Measurements from ENCODE around the gene ZNF568. TPM values are rescaled to one million over a fixed set of nuclear protein-coding genes. Genes with fewer than 3 reads are reported as not detected.

The ZNF568 gene
- 10.3 TPM for total RNA-seq

GRCh38 chr19:36915992-36916830 is at the start of gene ZNF568, which contains the start of gene ZNF829:
ZNF568 (plus strand) TSS chr19:36916332; CDS start chr19:36922771, 6,439 bp downstream.
ZNF829 (minus strand) TSS chr19:36916291; CDS start chr19:36915167, 1,124 bp downstream.
- DNase-seq (ENCODE audit: low spot score) = peak; percentile 92

GRCh38 chr19:36876993-36877938 is 38.9 kb upstream of the ZNF568 start:
- DNase-seq (ENCODE audit: low spot score) = no peak

- DNase-seq (ENCODE audit: low spot score) = no peak
Measured at GRCh38 chr19:36891768-36892357, 24.3 kb upstream of the ZNF568 start.

GRCh38 chr19:36894849-36895383 is 21.2 kb upstream of the ZNF568 start:
- DNase-seq (ENCODE audit: low spot score) = no peak

GRCh38 chr19:36898422-36898821 is 17.7 kb upstream of the ZNF568 start:
- no peak for DNase-seq (ENCODE audit: low spot score)

- no peak for DNase-seq (ENCODE audit: low spot score)
Measured at GRCh38 chr19:36916991-36917390, 859 bp downstream of the ZNF568 start.

- DNase-seq (ENCODE audit: low spot score) = no peak
Measured at GRCh38 chr19:36918090-36918489, 2.0 kb downstream of the ZNF568 start.

GRCh38 chr19:36931684-36932083 is 15.6 kb downstream of the ZNF568 start:
- no peak for DNase-seq (ENCODE audit: low spot score)

GRCh38 chr19:36939153-36939552 is 23.0 kb downstream of the ZNF568 start:
- DNase-seq (ENCODE audit: low spot score) = no peak

GRCh38 chr19:36950335-36951119 is 34.4 kb downstream of the ZNF568 start:
- no peak for DNase-seq (ENCODE audit: low spot score)

- no peak for DNase-seq (ENCODE audit: low spot score)
Measured at GRCh38 chr19:36962346-36962745, 46.2 kb downstream of the ZNF568 start.

GRCh38 chr19:36963280-36963679 is 47.1 kb downstream of the ZNF568 start:
- DNase-seq (ENCODE audit: low spot score) = no peak

GRCh38 chr19:36972571-36972970 is 56.4 kb downstream of the ZNF568 start:
- DNase-seq (ENCODE audit: low spot score) = no peak

- peak; percentile 89 for DNase-seq (ENCODE audit: low spot score)
Measured at GRCh38 chr19:36973021-36973843, 57.1 kb downstream of the ZNF568 start.

GRCh38 chr19:36973844-36974195 is 57.7 kb downstream of the ZNF568 start:
- DNase-seq (ENCODE audit: low spot score) = no peak

- no peak for DNase-seq (ENCODE audit: low spot score)
Measured at GRCh38 chr19:36986131-36986530, 70.0 kb downstream of the ZNF568 start.

- DNase-seq (ENCODE audit: low spot score) = no peak
Measured at GRCh38 chr19:36986601-36987000, 70.5 kb downstream of the ZNF568 start.

- no peak for DNase-seq (ENCODE audit: low spot score)
Measured at GRCh38 chr19:36987091-36987490, 71.0 kb downstream of the ZNF568 start.

- no peak for DNase-seq (ENCODE audit: low spot score)
Measured at GRCh38 chr19:36997152-36997842, 81.2 kb downstream of the ZNF568 start.

GRCh38 chr19:36997843-36998235 is 81.7 kb downstream of the ZNF568 start:
- no peak for DNase-seq (ENCODE audit: low spot score)
